H1 (cell line): ENCODE results near the gene TXNL4A. TPM values are rescaled to one million over a fixed set of nuclear protein-coding genes. Genes with fewer than 3 reads are reported as not detected.

Experiments
- CTCF ChIA-PET: fragments of 300-600 bp; sonication (Branson Sonifier 250); formaldehyde crosslinking; loops from one replicate; lab custom pipeline; 2021; ENCODE audit not compliant: partially characterized antibody; lab: Charles Lee
- POLR2A ChIA-PET: fragments of 300-600 bp; sonication (Branson Sonifier 250); formaldehyde crosslinking; loops from one replicate; lab custom pipeline; 2021; ENCODE audit warnings: inconsistent platforms; ENCODE audit not compliant: partially characterized antibody; lab: Charles Lee
- DNase-seq, 2 experiments: peaks; one replicate each; pipeline versions ENCODE4 v3.0.0 to v3.0.0-alpha.2; 2010 to 2022; ENCODE audit warnings: low spot score in 2 of 2, low read depth in 1 of 2, mixed read lengths in 1 of 2
- FAIRE-seq: peaks from 2 replicates; lab custom pipeline; 2011; peaks lifted over from hg19 to GRCh38; lab: Jason Lieb, UNC
- H2AFZ ChIP-seq: 2 replicates; pipeline ENCODE4 v1.8.1; 2012; ENCODE audit warnings: low read length, inconsistent platforms
- H2AK5ac ChIP-seq: 2 replicates; pipeline ENCODE4 v1.6.1; 2013; ENCODE audit warnings: low read depth, low read length
- H2BK120ac ChIP-seq: replicated peaks from 2 replicates; pipeline ENCODE3; 2013; ENCODE audit warnings: low read depth, low read length, inconsistent platforms
- H2BK12ac ChIP-seq: 2 replicates; pipeline ENCODE4 v1.6.1; 2013; ENCODE audit warnings: low read depth, low read length
- H2BK15ac ChIP-seq: 2 replicates; pipeline ENCODE4 v1.6.1; 2013; ENCODE audit warnings: low read length
- H2BK20ac ChIP-seq: 2 replicates; pipeline ENCODE4 v1.6.1; 2013; ENCODE audit warnings: low read length
- H2BK5ac ChIP-seq: 2 replicates; pipeline ENCODE4 v1.6.1; 2013; ENCODE audit warnings: low read depth, low read length
- H3K14ac ChIP-seq: 2 replicates; pipeline ENCODE4 v1.6.1; 2013; ENCODE audit warnings: inconsistent platforms; ENCODE audit not compliant: insufficient read length
- H3K18ac ChIP-seq: 2 replicates; pipeline ENCODE4 v1.6.1; 2013; ENCODE audit warnings: low read length; ENCODE audit errors: extremely low read depth
- H3K23ac ChIP-seq: 2 replicates; pipeline ENCODE4 v1.6.1; 2013; ENCODE audit warnings: inconsistent platforms; ENCODE audit not compliant: insufficient read length
- H3K23me2 ChIP-seq: 2 replicates; pipeline ENCODE4 v1.6.1; 2013; ENCODE audit warnings: low read depth, low read length
- H3K27ac ChIP-seq: 2 replicates; pipeline ENCODE4 v1.6.1; 2011; ENCODE audit warnings: low read depth, low read length, inconsistent platforms
- H3K27me3 ChIP-seq, 4 experiments: replicated peaks in 1 of 4; 1 replicate in 1 of 4; 2 replicates in 3 of 4; pipeline versions ENCODE4 v1.6.1 to v1.8.1; 2011 to 2013; ENCODE audit warnings: low read length in 3 of 4, mild to moderate bottlenecking in 3 of 4, inconsistent platforms in 2 of 4, mixed read lengths in 2 of 4, moderate library complexity in 1 of 4; ENCODE audit not compliant: control insufficient read depth in 3 of 4, insufficient read depth in 3 of 4; ENCODE audit errors: extremely low read depth in 1 of 4
- H3K36me3 ChIP-seq, 4 experiments: 2 replicates each; pipeline versions ENCODE4 v1.6.1 to v1.8.1; 2011 to 2013; ENCODE audit warnings: mild to moderate bottlenecking in 4 of 4, low read length in 3 of 4, moderate library complexity in 2 of 4, control low read depth in 1 of 4, inconsistent platforms in 1 of 4; ENCODE audit not compliant: insufficient read depth in 4 of 4, control insufficient read depth in 2 of 4
- H3K4ac ChIP-seq: replicated peaks from 2 replicates; pipeline ENCODE3; 2013; ENCODE audit warnings: low read length, low read depth, mixed read lengths, inconsistent platforms; ENCODE audit not compliant: insufficient read length
- H3K4me1 ChIP-seq, 4 experiments: replicated peaks in 1 of 4; 1 replicate in 1 of 4; 2 replicates in 3 of 4; pipeline versions ENCODE4 v1.6.1 to v1.8.1; 2011 to 2013; ENCODE audit warnings: low read length in 3 of 4, inconsistent platforms in 2 of 4, mixed read lengths in 1 of 4; ENCODE audit not compliant: insufficient read depth in 4 of 4, control insufficient read depth in 3 of 4
- H3K4me2 ChIP-seq, 2 experiments: 2 replicates each; pipeline versions ENCODE4 v1.6.1 to v1.8.1; 2011 to 2013; ENCODE audit warnings: low read depth in 2 of 2, low read length in 2 of 2, control low read depth in 1 of 2, inconsistent platforms in 1 of 2, mild to moderate bottlenecking in 1 of 2; ENCODE audit not compliant: insufficient read depth in 1 of 2
- H3K4me3 ChIP-seq, 4 experiments: fragments of 200-600, 300-600 bp in 1 of 4; sonication (generic), shearing (Covaris generic), sonication (Bioruptor Twin) in 1 of 4; 2 replicates each; pipeline versions ENCODE4 v1.5.1 to v1.8.1; 2011 to 2016; ENCODE audit warnings: low read length in 4 of 4, low read depth in 3 of 4, control low read depth in 2 of 4, inconsistent platforms in 2 of 4, mild to moderate bottlenecking in 2 of 4, mixed read lengths in 1 of 4, moderate library complexity in 1 of 4; ENCODE audit not compliant: insufficient read depth in 2 of 4; ENCODE audit errors: extremely low read depth in 1 of 4
- H3K56ac ChIP-seq: replicated peaks from 2 replicates; pipeline ENCODE3; 2013; ENCODE audit warnings: low read depth, mild to moderate bottlenecking, mixed read lengths, low read length, inconsistent platforms; ENCODE audit not compliant: insufficient read length
- H3K79me1 ChIP-seq: 2 replicates; pipeline ENCODE4 v1.6.1; 2013; ENCODE audit warnings: low read depth, low read length, control low read depth
- H3K79me2 ChIP-seq, 2 experiments: 2 replicates each; pipeline versions ENCODE4 v1.6.1 to v1.8.1; 2012 to 2013; ENCODE audit warnings: low read length in 2 of 2, mild to moderate bottlenecking in 2 of 2, inconsistent platforms in 1 of 2; ENCODE audit not compliant: insufficient read depth in 2 of 2, control insufficient read depth in 1 of 2
- H3K9ac ChIP-seq, 4 experiments: replicated peaks in 1 of 4; 1 replicate in 1 of 4; 2 replicates in 3 of 4; pipeline versions ENCODE4 v1.6.1 to v1.8.1; 2011 to 2013; ENCODE audit warnings: low read depth in 3 of 4, low read length in 3 of 4, control low read depth in 2 of 4, mild to moderate bottlenecking in 2 of 4, moderate library complexity in 2 of 4, inconsistent platforms in 1 of 4; ENCODE audit errors: extremely low read depth in 1 of 4
- H3K9me3 ChIP-seq, 2 experiments: 2 replicates each; pipeline versions ENCODE4 v1.6.1 to v1.8.1; 2012 to 2013; ENCODE audit warnings: mild to moderate bottlenecking in 2 of 2, moderate library complexity in 2 of 2, control low read depth in 1 of 2, inconsistent platforms in 1 of 2, low read depth in 1 of 2, low read length in 1 of 2, mixed read lengths in 1 of 2; ENCODE audit not compliant: insufficient read depth in 2 of 2
- H4K20me1 ChIP-seq, 2 experiments: replicated peaks in 1 of 2; 2 replicates each; pipeline versions ENCODE3 to v1.8.1; 2011 to 2013; ENCODE audit warnings: inconsistent platforms in 2 of 2, low read length in 2 of 2, mild to moderate bottlenecking in 1 of 2; ENCODE audit not compliant: insufficient read depth in 2 of 2, control insufficient read depth in 1 of 2
- H4K5ac ChIP-seq: 2 replicates; pipeline ENCODE4 v1.6.1; 2013; ENCODE audit warnings: low read length, low read depth, mixed read lengths, inconsistent platforms; ENCODE audit not compliant: insufficient read length
- H4K8ac ChIP-seq: 2 replicates; pipeline ENCODE4 v1.8.0; 2013; ENCODE audit warnings: mild to moderate bottlenecking, moderate library complexity, low read length, inconsistent platforms; ENCODE audit not compliant: insufficient read depth; ENCODE audit errors: extremely low read depth
- H4K91ac ChIP-seq: replicated peaks from 2 replicates; pipeline ENCODE3; 2013; ENCODE audit warnings: low read length, mixed read lengths, inconsistent platforms; ENCODE audit not compliant: insufficient read length
- ASH2L ChIP-seq: fragments of 200-600, 300-600 bp; sonication (generic); IDR thresholded peaks from one replicate; pipeline ENCODE4 v1.7.1; 2017; ENCODE audit warnings: low read length
- EGR1 ChIP-seq: IDR thresholded peaks from 2 replicates; pipeline ENCODE4 v1.6.1; 2011; ENCODE audit warnings: low read depth, low read length, borderline replicate concordance
- GABPA ChIP-seq: IDR thresholded peaks from 2 replicates; pipeline ENCODE4 v1.6.1; 2011; ENCODE audit warnings: mild to moderate bottlenecking, low read length, moderate library complexity, borderline replicate concordance; ENCODE audit not compliant: insufficient read depth
- MAFK ChIP-seq: IDR thresholded peaks from 2 replicates; pipeline ENCODE4 v1.6.1; 2012; ENCODE audit warnings: low read depth, mild to moderate bottlenecking, improper control_type of control experiment, low read length
- NRF1 ChIP-seq: IDR thresholded peaks from 2 replicates; pipeline ENCODE4 v1.6.1; 2011; ENCODE audit warnings: mild to moderate bottlenecking, low read depth, low read length, improper control_type of control experiment
- RAD21 ChIP-seq, 2 experiments: IDR thresholded peaks in 1 of 2; conservative IDR thresholded peaks in 1 of 2; 2 replicates each; pipeline ENCODE4 v1.6.1; 2011; ENCODE audit warnings: low read depth in 2 of 2, low read length in 2 of 2, improper control_type of control experiment in 1 of 2, inconsistent platforms in 1 of 2, mild to moderate bottlenecking in 1 of 2, moderate library complexity in 1 of 2
- RFX5 ChIP-seq: IDR thresholded peaks from 2 replicates; pipeline ENCODE4 v1.6.1; 2011; ENCODE audit warnings: low read depth, low read length, improper control_type of control experiment, borderline replicate concordance
- RNF2 ChIP-seq: fragments of 200-900, 300-1000 bp; sonication (generic); IDR thresholded peaks from 2 replicates; pipeline ENCODE4 v1.7.1; 2016; ENCODE audit warnings: borderline replicate concordance, low read depth, mild to moderate bottlenecking, antibody characterized with exemption, low read length; ENCODE audit not compliant: poor library complexity, severe bottlenecking; ENCODE audit errors: missing control alignments
- SIN3A ChIP-seq, 2 experiments: IDR thresholded peaks in 1 of 2; conservative IDR thresholded peaks in 1 of 2; 2 replicates each; pipeline ENCODE4 v1.6.1; 2011 to 2012; ENCODE audit warnings: low read length in 2 of 2, improper control_type of control experiment in 1 of 2, low read depth in 1 of 2, mild to moderate bottlenecking in 1 of 2
- SIRT6 ChIP-seq: IDR thresholded peaks from one replicate; pipeline ENCODE4 v1.7.1; 2012; ENCODE audit warnings: low read length, inconsistent platforms
- SIX5 ChIP-seq: IDR thresholded peaks from 2 replicates; pipeline ENCODE4 v1.6.1; 2011; ENCODE audit warnings: mild to moderate bottlenecking, low read depth, low read length
- SP1 ChIP-seq: IDR thresholded peaks from 2 replicates; pipeline ENCODE4 v1.6.1; 2011; ENCODE audit warnings: low read depth, low read length
- SUZ12 ChIP-seq: fragments of 200-600 bp; sonication (generic); IDR thresholded peaks from 2 replicates; pipeline ENCODE4 v1.6.1; 2012; ENCODE audit warnings: mild to moderate bottlenecking, inconsistent platforms, low read length, moderate library complexity, mixed read lengths
- WGBS, 2 experiments: shearing (Covaris generic) in 1 of 2; methylation state at CpG; one replicate each; pipeline versions ENCODE4 v1.1.6 to v1.1.7; 2013 to 2015; ENCODE audit warnings: low lambda C conversion rate in 2 of 2, mixed read lengths in 2 of 2, inconsistent platforms in 1 of 2, low coverage in 1 of 2, missing lambda C conversion rate in 1 of 2; ENCODE audit not compliant: insufficient replicate concordance in 2 of 2, insufficient coverage in 1 of 2, insufficient read length in 1 of 2; ENCODE audit errors: extremely low coverage in 1 of 2, missing lambda C conversion rate in 1 of 2; 5-methylcytosine and 5-hydroxymethylcytosine counted together
- polyA plus RNA-seq, 7 experiments: library from polyadenylated mRNA; depleted of rRNA in 3 of 7; stranded (reverse) in 5 of 7; unstranded in 2 of 7; fragments of >200 nt in 5 of 7; fragments of 200-250 nt in 2 of 7; gene quantifications; 1 replicate in 5 of 7; 2 replicates in 1 of 7; 4 replicates in 1 of 7; pipeline versions ENCODE4 v1.2.1 to v1.2.3, GENCODE V29; 2011 to 2013; ENCODE audit warnings: missing spikeins in 2 of 7, mixed read lengths in 2 of 7
- total RNA-seq: library from RNA; stranded (reverse); fragmentation: NEBNext Ultra II Directional; extraction: Animal tissue kit (Norgen Biotek cat#: 25700); gene quantifications from 2 replicates; pipeline ENCODE4 v1.2.1, GENCODE V29; 2021

The TXNL4A gene
- total and polyA plus RNA-seq, 2 of the 8 experiments (the other 6 are each of a cell fraction or from before 2014, with no cell fraction given) = 169 to 181 TPM

DNA sequence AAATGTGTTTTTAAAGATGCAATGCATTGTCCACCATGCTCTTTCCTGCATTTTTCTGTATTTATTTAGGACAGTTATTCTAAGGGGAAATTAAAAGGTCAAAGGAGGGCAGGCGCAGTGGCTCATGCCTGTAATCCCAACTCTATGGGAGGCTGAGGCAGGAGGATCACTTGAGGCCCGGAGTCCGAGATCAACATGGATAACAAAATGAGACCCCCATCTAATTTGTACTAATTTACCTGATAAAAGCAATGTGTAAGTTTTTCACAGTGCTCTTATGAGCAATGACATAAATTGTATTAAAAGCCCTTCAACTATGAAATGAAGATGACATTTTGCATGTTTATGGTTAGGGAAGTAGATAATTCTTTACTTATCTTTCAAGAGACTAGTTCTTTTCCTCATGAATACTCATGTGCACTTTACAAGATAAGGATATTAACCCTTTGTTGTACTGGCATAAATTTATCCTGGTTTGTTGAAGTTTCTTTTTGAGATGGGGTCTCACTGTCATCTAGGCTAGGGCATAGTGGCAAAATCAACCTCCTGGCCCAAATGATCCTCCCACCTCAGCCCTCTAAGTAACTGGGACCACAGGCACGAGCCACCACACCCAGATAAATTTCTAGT lies 14.2 kb downstream of the TXNL4A start:
- DNase-seq (no peak), FAIRE-seq (no peak)
- H3K4me1 ChIP-seq = no peaks in the 10 kb centered on the region
- H3K27me3 ChIP-seq = no peaks in the 10 kb centered on the region
- H3K23ac ChIP-seq = no peak overlapping the region
- no peak overlapping the region for H3K4ac ChIP-seq
- no peak overlapping the region for H3K14ac ChIP-seq
- H4K91ac ChIP-seq = no peak overlapping the region
- ChIA-PET POLR2A (interaction anchor here (1.4 kb wide), 1 partner anchor 13 kb away, joined by 6 read pairs; no protein-coding TSS in a partner anchor), CTCF (interaction anchor here (1.0 to 1.5 kb wide), 2 partner anchors 13 to 34 kb away, joined by 3 to 4 read pairs; no protein-coding TSS in a partner anchor)
- H2BK12ac ChIP-seq = no peak overlapping the region
- H3K9ac ChIP-seq = no peak overlapping the region
- 91% methylated on average over 4 of the region's 4 CpGs; no CpG with 5 or more reads in 1 of the 2 experiments for WGBS, 2 experiments
- no peak overlapping the region for H4K8ac ChIP-seq
- H3K4me3 ChIP-seq = no peak overlapping the region
- no peak overlapping the region for H3K18ac ChIP-seq
- no peak overlapping the region for H3K4me2 ChIP-seq
- peaks cover 1 to 58% of the 10 kb centered on the region in 2 experiments; a peak in 3 of 4 replicates for H3K79me2 ChIP-seq
- no peak for TF ChIP-seq GABPA
- no peak for TF ChIP-seq SP1
- TF ChIP-seq RNF2 = no peak
- TF ChIP-seq RFX5 = no peak
- no peak for TF ChIP-seq SIRT6
- no peak for TF ChIP-seq EGR1
- TF ChIP-seq RAD21 (IDR thresholded peaks at IDR 0.05 in 1 of 2, conservative IDR thresholded peaks at IDR 0.05 in 1 of 2; ENCODE audit: low read depth in 2 of 2, low read length in 2 of 2) = no peak
- TF ChIP-seq NRF1 = no peak
- TF ChIP-seq SIN3A (conservative IDR thresholded peaks at IDR 0.05 in 1 of 2, IDR thresholded peaks at IDR 0.05 in 1 of 2; ENCODE audit: low read depth in 1 of 2, low read length in 2 of 2) = no peak
- TF ChIP-seq MAFK = no peak
- TF ChIP-seq SUZ12 = no peak
- no peak for TF ChIP-seq SIX5
- TF ChIP-seq ASH2L = no peak
- H3K23me2 ChIP-seq = no peaks in the 10 kb centered on the region
- no peak overlapping the region for H2BK20ac ChIP-seq
- no peak overlapping the region for H2BK15ac ChIP-seq
- peaks cover 12 to 18% of the 10 kb centered on the region in 2 experiments for H4K20me1 ChIP-seq
- no peak overlapping the region for H3K56ac ChIP-seq
- peaks cover 0 to 39% (median 15%) of the 10 kb centered on the region in 4 experiments for H3K36me3 ChIP-seq
- H2BK5ac ChIP-seq = no peak overlapping the region
- H4K5ac ChIP-seq = no peak overlapping the region
- H2AK5ac ChIP-seq = no peak overlapping the region
- H2AFZ ChIP-seq = no peak overlapping the region
- H3K9me3 ChIP-seq = no peaks in the 10 kb centered on the region
- peaks cover 7% of the 10 kb centered on the region; the same call in 1 of the 2 replicates for H3K79me1 ChIP-seq
- H3K27ac ChIP-seq = no peak overlapping the region
- H2BK120ac ChIP-seq = no peak overlapping the region
